Endothelial cell of umbilical vein (primary cell): ENCODE results near the gene CRELD2. TPM values are rescaled to one million over a fixed set of nuclear protein-coding genes. Genes with fewer than 3 reads are reported as not detected.

Source experiments
- BruUV-seq: library from RNA; stranded (reverse); fragments of 400-500 nt; replicated peaks from 2 replicates; lab custom pipeline; 2021; lab: Mats Ljungman, UMichigan
- CTCF ChIA-PET: fragments of 300-600, 350-600 bp; sonication (Branson Sonifier 250); formaldehyde crosslinking; loops from one replicate; lab custom pipeline; 2021; ENCODE audit warnings: antibody characterized with exemption, inconsistent platforms; lab: Charles Lee
- POLR2A ChIA-PET: fragments of 300-600, 350-600 bp; sonication (Branson Sonifier 250); formaldehyde crosslinking; loops from one replicate; lab custom pipeline; 2021; ENCODE audit warnings: antibody characterized with exemption, inconsistent platforms; lab: Charles Lee
- DNase-seq: peaks from one replicate; pipeline ENCODE4 v3.0.0-alpha.2; 2011; ENCODE audit warnings: low read depth, low spot score
- FAIRE-seq: peaks from 2 replicates; lab custom pipeline; 2011; peaks lifted over from hg19 to GRCh38; lab: Jason Lieb, UNC
- H2AFZ ChIP-seq: 2 replicates; pipeline ENCODE4 v1.6.0; 2012; ENCODE audit warnings: low read depth, low read length, control low read depth, inconsistent platforms
- H3K27ac ChIP-seq: 2 replicates; pipeline ENCODE4 v1.5.1; 2011; ENCODE audit warnings: low read depth, mild to moderate bottlenecking, control low read depth, low read length, moderate library complexity; ENCODE audit not compliant: insufficient read depth
- H3K27me3 ChIP-seq, 2 experiments: 2 replicates each; pipeline versions ENCODE4 v1.6.0 to v1.6.1; 2011; ENCODE audit warnings: low read length in 2 of 2, mixed read lengths in 1 of 2; ENCODE audit not compliant: control insufficient read depth in 2 of 2, insufficient read depth in 2 of 2
- H3K36me3 ChIP-seq, 2 experiments: 2 replicates in 1 of 2; 3 replicates in 1 of 2; pipeline ENCODE4 v1.5.1; 2011; ENCODE audit warnings: low read length in 2 of 2, mild to moderate bottlenecking in 1 of 2, moderate library complexity in 1 of 2; ENCODE audit not compliant: control insufficient read depth in 2 of 2, insufficient read depth in 2 of 2; ENCODE audit errors: extremely low read depth in 1 of 2
- H3K4me1 ChIP-seq: 3 replicates; pipeline ENCODE4 v1.5.1; 2011; ENCODE audit warnings: mild to moderate bottlenecking, low read length; ENCODE audit not compliant: control insufficient read depth, insufficient read depth; ENCODE audit errors: extremely low read depth
- H3K4me2 ChIP-seq: 2 replicates; pipeline ENCODE4 v1.6.1; 2011; ENCODE audit warnings: low read length, control low read depth, mixed read lengths; ENCODE audit not compliant: insufficient read depth
- H3K4me3 ChIP-seq, 3 experiments: fragments of 200-600 bp in 1 of 3; sonication (generic), shearing (Covaris generic) in 1 of 3; replicated peaks in 1 of 3; 2 replicates each; pipeline ENCODE4 v1.5.1; 2011 to 2016; ENCODE audit warnings: control low read depth in 3 of 3, low read length in 3 of 3, mild to moderate bottlenecking in 2 of 3, inconsistent platforms in 1 of 3, low read depth in 1 of 3, moderate library complexity in 1 of 3; ENCODE audit not compliant: insufficient read depth in 1 of 3
- H3K79me2 ChIP-seq: 2 replicates; pipeline ENCODE4 v1.6.0; 2012; ENCODE audit warnings: low read length, inconsistent platforms; ENCODE audit not compliant: control insufficient read depth, insufficient read depth
- H3K9ac ChIP-seq: replicated peaks from 2 replicates; pipeline ENCODE3; 2011; ENCODE audit warnings: low read length, control low read depth; ENCODE audit not compliant: insufficient read depth; ENCODE audit errors: extremely low read depth
- H3K9me1 ChIP-seq: replicated peaks from 3 replicates; pipeline ENCODE4 v1.6.0; 2011; ENCODE audit warnings: mild to moderate bottlenecking, low read length; ENCODE audit not compliant: control insufficient read depth, insufficient read depth; ENCODE audit errors: extremely low read depth
- H3K9me3 ChIP-seq: replicated peaks from 2 replicates; pipeline ENCODE4 v1.5.1; 2012; ENCODE audit warnings: low read length, inconsistent platforms; ENCODE audit not compliant: control insufficient read depth, insufficient read depth
- H4K20me1 ChIP-seq: replicated peaks from 2 replicates; pipeline ENCODE3; 2011; ENCODE audit warnings: mild to moderate bottlenecking, low read length; ENCODE audit not compliant: control insufficient read depth, insufficient read depth; ENCODE audit errors: extremely low read depth
- CTCF ChIP-seq, 2 donors: IDR thresholded peaks; 1 replicate in 1 of 2; 2 replicates in 1 of 2; pipeline ENCODE4 v1.5.1; 2011; ENCODE audit warnings: low read length in 2 of 2, mild to moderate bottlenecking in 2 of 2, moderate library complexity in 2 of 2, control low read depth in 1 of 2, inconsistent platforms in 1 of 2, low read depth in 1 of 2; ENCODE audit not compliant: insufficient read depth in 1 of 2; ENCODE audit errors: extremely low read depth in 1 of 2
- EZH2 ChIP-seq: IDR thresholded peaks from 2 replicates; pipeline ENCODE4 v1.6.1; 2012; ENCODE audit warnings: borderline replicate concordance, low read depth, mild to moderate bottlenecking, moderate library complexity, low read length, inconsistent platforms; ENCODE audit not compliant: severe bottlenecking
- FOS ChIP-seq: IDR thresholded peaks from 2 replicates; pipeline ENCODE4 v1.6.1; 2011; ENCODE audit warnings: mild to moderate bottlenecking, low read length, moderate library complexity, borderline replicate concordance; ENCODE audit not compliant: insufficient read depth
- GATA2 ChIP-seq: IDR thresholded peaks from 2 replicates; pipeline ENCODE4 v1.7.0; 2011; ENCODE audit warnings: low read depth, mild to moderate bottlenecking, moderate library complexity, mixed read lengths, low read length; ENCODE audit not compliant: insufficient read length, insufficient read depth
- JUN ChIP-seq: IDR thresholded peaks from 2 replicates; pipeline ENCODE4 v1.6.1; 2011; ENCODE audit warnings: borderline replicate concordance, low read depth; ENCODE audit not compliant: insufficient read length, insufficient read depth
- MYC ChIP-seq: IDR thresholded peaks from one replicate; pipeline ENCODE4 v1.6.1; 2011; ENCODE audit warnings: mild to moderate bottlenecking, low read depth, low read length
- POLR2A ChIP-seq: IDR thresholded peaks from 2 replicates; pipeline ENCODE4 v1.6.1; 2012; ENCODE audit warnings: low read depth, mild to moderate bottlenecking, control low read depth, low read length
- POLR2AphosphoS5 ChIP-seq: IDR thresholded peaks from 2 replicates; pipeline ENCODE4 v1.6.1; 2012; ENCODE audit warnings: low read depth, mild to moderate bottlenecking, control low read depth, low read length, moderate library complexity; ENCODE audit not compliant: insufficient read depth
- dilution Hi-C: fragments of 300-500 bp; cut with MboI; formaldehyde crosslinking; loops from one replicate; pipeline ENCODE4 v1.15.0; 2019; ENCODE audit warnings: low sequenced_read_pairs; ENCODE audit not compliant: extremely low pct_ligation_motif_present
- intact Hi-C: fragments of 100-400 bp; cut with micrococcal nuclease; formaldehyde crosslinking; loops from one replicate; pipeline ENCODE4 v1.10.0; 2022
- polyA plus RNA-seq, 4 experiments: library from polyadenylated mRNA; depleted of rRNA in 3 of 4; stranded (reverse) in 3 of 4; unstranded in 1 of 4; fragments of >200 nt; gene quantifications; 2 replicates each; pipeline versions ENCODE4 v1.2.1 to v1.2.3, GENCODE V29; 2011 to 2012; ENCODE audit warnings: missing spikeins in 1 of 4
- total RNA-seq: library from RNA; stranded (reverse); gene quantifications from 2 replicates; pipeline ENCODE4 v1.2.3, GENCODE V29; 2021
- TF ChIP-seq, protein P1 (sequence below): IDR thresholded peaks from 2 replicates; pipeline ENCODE4 v1.6.1; 2011; ENCODE audit not compliant: insufficient read depth, insufficient read length

CRELD2 gene
- total and polyA plus RNA-seq, 2 donors (not counting 3 experiments of a cell fraction or from before 2014, with no cell fraction given), result 71.0 to 86.3 TPM

DNA sequence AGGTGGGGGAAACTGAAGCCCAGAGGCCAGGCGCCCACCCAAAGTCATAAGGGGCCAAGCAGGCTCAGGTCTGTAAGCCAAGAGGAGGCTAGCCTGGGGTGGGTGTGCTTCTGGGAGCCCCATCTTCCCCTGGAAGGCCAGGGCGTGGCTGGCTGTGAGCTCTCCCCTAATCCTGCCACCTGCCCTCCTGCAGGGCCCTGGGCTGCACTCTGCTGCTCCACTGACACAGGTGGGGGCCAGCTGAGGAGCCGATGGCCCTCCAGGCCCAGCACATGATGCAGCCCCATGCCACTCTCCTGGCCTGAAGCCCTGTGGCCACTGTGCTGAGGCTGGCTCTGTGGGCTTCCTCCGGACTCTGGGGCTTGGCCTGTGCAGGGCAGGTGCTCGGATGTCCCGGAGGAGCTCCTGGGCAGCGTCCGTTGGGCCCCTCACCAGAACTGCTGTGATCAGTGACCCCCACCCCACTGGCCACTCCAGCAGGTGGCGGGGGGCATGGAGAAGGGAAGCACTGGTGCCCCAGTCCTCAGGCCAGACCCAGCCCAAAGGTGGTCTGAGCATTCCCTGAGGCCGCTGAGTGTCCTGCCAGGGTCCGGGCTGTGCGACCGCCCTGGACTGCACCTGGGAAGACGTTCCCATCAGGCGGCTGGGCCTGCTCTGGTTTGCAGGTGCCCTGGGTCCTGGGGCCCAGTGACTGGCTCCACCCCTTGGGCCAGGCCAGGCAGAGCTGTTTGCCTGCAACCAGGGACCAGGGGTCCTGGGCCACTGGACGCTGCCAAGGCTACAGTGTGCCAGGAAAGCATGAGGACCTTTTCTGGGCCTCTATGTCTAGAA lies 50.6 kb downstream of the CRELD2 start:
- CTCF ChIA-PET, result interaction anchor here (2.1 to 3.0 kb wide), 2 partner anchors 38 to 62 kb away, joined by 6 to 10 read pairs; no protein-coding TSS in a partner anchor
- no peak overlapping the region for H3K27ac ChIP-seq
- dilution Hi-C loops, result no loop called here
- H3K79me2 ChIP-seq, result peaks cover 15% of the 10 kb centered on the region
- DNase-seq, result no peak
- peaks cover 9 to 16% of the 10 kb centered on the region in 2 experiments for H3K36me3 ChIP-seq
- peaks cover 15% of the 10 kb centered on the region for H3K4me1 ChIP-seq
- intact Hi-C loops, result no loop called here
- POLR2A ChIA-PET, result no interaction called here
- no peak overlapping the region for H3K4me2 ChIP-seq
- BruUV-seq, result no TSS peak
- no peak overlapping the region for H3K4me3 ChIP-seq
- H3K9ac ChIP-seq, result no peak overlapping the region
- no peak for FAIRE-seq
- TF ChIP-seq FOS (no peak), MYC (no peak), GATA2 (no peak), EZH2 (no peak), CTCF (IDR thresholded peaks at IDR 0.05; ENCODE audit: extremely low read depth in 1 of 2, insufficient read depth in 1 of 2, low read depth in 1 of 2, low read length in 2 of 2) (no peak), JUN (no peak), POLR2AphosphoS5 (no peak), POLR2A (no peak)
- TF ChIP-seq, protein P1, sequence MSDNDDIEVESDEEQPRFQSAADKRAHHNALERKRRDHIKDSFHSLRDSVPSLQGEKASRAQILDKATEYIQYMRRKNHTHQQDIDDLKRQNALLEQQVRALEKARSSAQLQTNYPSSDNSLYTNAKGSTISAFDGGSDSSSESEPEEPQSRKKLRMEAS, result no peak
- no peaks in the 10 kb centered on the region for H4K20me1 ChIP-seq
- no peaks in the 10 kb centered on the region for H3K9me1 ChIP-seq
- no peaks in the 10 kb centered on the region for H3K9me3 ChIP-seq
- H3K27me3 ChIP-seq, result no peaks in the 10 kb centered on the region
- no peak overlapping the region for H2AFZ ChIP-seq
